Activated T-helper 1 cell treated with anti-CD3 and anti-CD28 coated beads, Interleukin-2, amount 50 U/mL, for 16 hours (primary cell): Measurements from ENCODE around the gene CUL7.
"Not testable (repeated sequence)": the region's sequence is repeated elsewhere in the genome, so short reads cannot be mapped to it uniquely, and the experiment has no call there.

ENCODE experiments used
- DNase-seq, 2 donors: peaks; one replicate each; pipeline ENCODE4 v3.0.0-alpha.2; 2020; ENCODE audit warnings: low read depth in 1 of 2, low spot score in 1 of 2

Gene CUL7

GRCh38 chr6:43016176-43016942 lies 37.3 kb downstream of the CUL7 start:
- DNase-seq = no peak

- DNase-seq = no peak
These were observed 39.2 kb downstream of the CUL7 start for GRCh38 chr6:43014434-43014909.

DNA sequence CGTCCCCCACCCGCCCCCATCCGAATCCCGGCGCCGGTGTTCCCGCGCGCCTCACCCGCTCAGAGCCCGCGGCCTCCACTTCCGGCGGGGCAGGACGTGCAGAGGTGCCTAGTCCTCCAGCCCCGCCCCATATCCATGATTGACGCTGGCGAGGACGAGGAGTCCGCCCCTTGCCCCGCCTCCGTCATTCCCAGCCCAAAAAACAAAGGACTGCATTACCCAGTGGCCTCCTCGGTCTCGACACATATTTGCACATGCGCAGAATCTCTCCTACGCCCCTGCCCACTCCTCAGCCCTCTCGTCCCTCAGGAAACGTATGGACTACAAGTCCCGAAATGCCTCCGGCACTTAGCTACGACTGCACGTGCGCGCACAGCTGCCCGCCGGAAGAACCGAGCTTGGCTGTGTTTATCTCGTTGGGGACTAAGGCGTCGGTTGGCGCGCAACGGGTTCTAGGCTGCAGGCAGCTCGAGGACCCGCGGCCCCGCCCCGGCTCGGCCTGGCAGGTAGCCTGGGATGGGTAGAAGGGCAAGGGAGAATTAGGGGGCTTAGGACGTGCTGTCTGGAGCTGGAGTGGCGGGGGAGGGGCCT lies 39.7 kb downstream of the CUL7 start, which contains the start of the genes KLHDC3 and MEA1:
TSS of gene KLHDC3 (plus strand) at position 407 of the 591 bp plus-strand sequence. CDS start 2,944 bp downstream, outside the sequence.
TSS of gene MEA1 (minus strand) at position 104 of the 591 bp plus-strand sequence. CDS start 133 bp downstream, outside the sequence.
- DNase-seq = peak; percentile 95 to 98

- DNase-seq = no peak
These were observed 40.4 kb downstream of the CUL7 start for GRCh38 chr6:43013097-43013842.

DNA sequence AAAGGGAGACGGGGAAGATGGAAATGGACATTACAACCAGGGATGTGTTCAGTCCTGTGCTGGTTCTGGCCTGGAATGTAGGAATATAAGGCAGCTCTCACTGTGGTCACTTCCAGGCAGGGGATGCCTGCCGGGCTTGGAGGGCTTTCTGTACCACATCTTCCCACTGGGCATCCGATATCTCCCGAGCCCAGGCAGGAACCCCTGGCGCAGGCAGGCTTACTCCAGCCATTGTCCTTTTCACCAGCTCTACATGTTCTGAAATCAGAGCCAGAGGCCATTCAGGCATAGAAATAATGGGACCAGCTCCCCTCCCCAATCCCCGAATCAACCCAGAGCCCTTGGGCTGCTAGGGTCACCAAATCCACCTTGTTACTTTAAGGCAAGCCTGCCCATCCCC lies 41.3 kb downstream of the CUL7 start:
- DNase-seq = no peak

GRCh38 chr6:43011207-43011606 lies 42.4 kb downstream of the CUL7 start:
- no peak for DNase-seq

GRCh38 chr6:43009124-43009523 lies 44.5 kb downstream of the CUL7 start:
- no peak for DNase-seq

GRCh38 chr6:43007126-43007525 lies 46.5 kb downstream of the CUL7 start:
- no peak for DNase-seq

DNA sequence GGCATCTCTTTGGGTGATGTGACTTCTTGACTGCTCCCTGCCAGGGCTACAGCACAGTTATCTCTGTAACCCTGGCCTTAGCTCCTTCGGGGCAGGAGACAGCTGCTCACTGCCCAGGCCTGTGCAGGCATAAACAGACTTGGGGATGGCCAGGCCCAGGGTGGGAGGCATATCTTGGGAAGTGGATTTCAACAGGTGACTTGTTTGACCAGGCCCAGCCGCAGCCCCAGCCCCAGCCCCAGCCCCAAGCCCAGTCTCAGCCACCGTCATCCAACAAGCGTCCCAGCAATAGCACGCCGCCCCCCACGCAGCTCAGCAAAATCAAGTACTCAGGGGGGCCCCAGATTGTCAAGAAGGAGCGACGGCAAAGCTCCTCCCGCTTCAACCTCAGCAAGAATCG lies 47.4 kb downstream of the CUL7 start:
- no peak for DNase-seq

DNA sequence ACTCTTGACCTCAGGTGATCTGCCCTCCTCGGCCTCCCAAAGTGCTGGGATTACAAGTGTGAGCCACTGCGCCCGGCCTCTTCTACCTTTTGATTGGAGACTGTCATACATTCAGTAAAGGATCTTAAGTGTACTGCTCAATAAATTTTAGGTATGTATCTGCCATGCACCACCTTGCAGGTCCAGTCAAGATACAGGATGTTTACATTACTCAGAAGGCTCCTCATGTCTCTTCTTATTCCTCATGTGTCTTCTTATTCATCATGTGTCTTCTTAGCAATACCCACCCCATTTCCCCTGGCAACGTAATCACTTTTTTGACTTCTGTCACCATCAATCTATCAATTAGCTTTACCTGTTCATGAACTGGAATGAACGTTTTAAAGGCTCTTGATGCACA lies 47.8 kb downstream of the CUL7 start:
- DNase-seq = no peak

DNA sequence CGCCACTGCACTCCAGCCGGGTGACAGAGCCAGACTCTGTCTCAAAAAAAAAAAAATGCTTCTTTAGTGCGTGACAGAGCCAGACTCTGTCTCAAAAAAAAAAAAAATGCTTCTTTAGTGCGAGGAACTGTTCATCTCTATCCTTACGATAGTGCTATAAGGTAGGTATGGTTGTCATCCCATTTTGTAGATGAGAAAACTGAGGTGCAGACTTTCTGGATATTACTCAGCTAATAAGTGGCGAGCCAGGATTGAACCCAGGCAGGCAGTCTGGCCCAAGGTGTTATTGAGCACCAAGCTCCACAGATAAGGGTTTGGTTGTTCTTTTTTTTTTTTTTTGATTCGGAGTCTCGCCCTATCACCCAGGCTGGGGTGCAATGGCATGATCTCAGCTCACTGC lies 51.8 kb downstream of the CUL7 start:
- no peak for DNase-seq

DNA sequence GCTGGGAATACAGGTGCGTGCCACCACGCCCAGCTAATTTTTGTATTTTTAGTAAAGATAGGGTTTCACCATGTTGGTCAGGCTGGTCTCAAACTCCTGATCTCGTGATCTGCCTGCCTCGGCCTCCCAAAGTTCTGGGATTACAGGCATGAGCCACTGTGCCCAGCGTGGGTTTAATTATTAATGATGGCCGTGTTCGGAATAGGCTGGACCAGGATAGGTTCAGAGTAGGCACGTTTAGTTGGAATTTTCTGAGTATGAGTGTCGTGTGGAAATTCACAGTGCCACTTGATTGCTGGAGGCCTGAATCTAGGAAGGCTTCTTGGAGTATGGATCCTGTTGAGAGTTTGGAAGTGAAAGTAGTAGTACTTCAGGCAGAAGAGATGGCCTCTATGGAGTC lies 55.4 kb downstream of the CUL7 start:
- DNase-seq = not testable (repeated sequence)

GRCh38 chr6:42996513-42996912 lies 57.1 kb downstream of the CUL7 start:
- DNase-seq = no peak

DNA sequence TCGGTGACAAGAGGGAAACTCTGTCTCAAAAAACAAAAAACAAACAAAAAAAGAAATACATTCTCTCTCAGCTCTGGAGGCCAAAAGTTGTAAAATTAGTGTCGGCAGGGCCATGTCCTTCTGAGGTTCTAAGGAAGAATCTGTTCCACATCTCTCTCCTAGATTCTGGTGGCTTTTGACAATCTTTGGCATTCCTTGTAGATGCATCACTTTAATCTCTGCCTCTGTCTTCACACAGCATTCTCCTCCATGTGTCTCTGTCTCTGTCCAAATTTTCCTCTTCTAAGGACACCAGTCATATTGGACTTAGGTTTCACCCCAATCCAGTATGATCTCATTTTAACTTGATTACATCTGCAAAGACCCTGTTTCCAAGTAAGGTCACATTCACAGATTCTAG lies 60.2 kb downstream of the CUL7 start:
- no peak for DNase-seq

DNA sequence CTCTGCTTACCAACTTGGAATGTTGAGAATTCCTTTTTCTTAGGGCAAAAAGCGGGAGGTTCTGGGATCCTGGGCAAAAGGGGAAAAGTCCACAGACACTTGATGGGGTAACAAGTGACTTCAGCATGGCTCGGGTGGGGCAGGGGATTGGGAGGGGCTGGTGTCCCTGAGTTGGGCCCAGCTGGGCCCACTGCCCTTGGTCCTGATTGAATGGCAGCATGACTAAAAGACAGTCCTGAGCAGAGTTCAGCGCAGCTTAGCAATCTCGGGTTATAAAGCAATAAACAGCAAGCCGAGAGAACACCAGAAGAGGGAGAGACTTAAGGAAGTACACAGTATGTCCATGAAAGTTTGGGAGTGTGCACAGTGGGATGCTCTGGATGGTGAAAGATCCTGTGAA lies 63.7 kb downstream of the CUL7 start:
- DNase-seq = no peak

DNA sequence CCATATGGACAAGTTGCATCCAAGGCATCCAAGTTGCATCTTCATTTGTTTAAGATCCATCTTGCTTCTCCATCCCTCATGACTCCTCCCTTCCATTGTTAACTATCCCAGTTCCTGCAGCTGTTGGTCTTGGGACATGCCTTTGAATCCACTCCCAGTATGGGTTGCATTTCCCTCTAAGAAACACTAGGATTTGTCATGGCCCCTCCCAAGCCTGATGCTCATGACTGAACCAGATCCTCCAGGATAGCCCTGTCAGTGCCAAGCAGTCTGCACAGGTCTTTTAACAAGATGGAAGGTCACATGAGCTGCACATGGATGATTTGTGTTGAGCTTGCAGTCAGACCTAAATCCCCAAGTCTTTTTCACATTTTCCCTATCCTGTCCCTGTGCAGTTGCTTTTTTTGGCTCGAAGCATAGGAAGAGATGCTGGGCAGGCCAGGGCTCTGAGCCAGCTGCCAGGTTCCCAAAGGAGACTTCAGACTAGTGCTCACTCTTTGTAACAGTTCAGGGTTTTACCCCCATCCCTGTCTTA lies 65.1 kb downstream of the CUL7 start:
- DNase-seq = no peak
